CD4-positive, alpha-beta T cell treated with Interleukin-10 for 1 hour (primary cell): ENCODE measurements around the gene TPM1.
"Not testable (repeated sequence)": the region's sequence is repeated elsewhere in the genome, so short reads cannot be mapped to it uniquely, and the experiment has no call there.

Experiments
- DNase-seq: peaks from one replicate; pipeline ENCODE4 v3.0.0-alpha.2; 2020

TPM1 gene

GRCh38 chr15:63099581-63099980 is 57.0 kb downstream of the TPM1 start:
- not testable (repeated sequence) for DNase-seq

- no peak for DNase-seq
Observed at GRCh38 chr15:63103416-63103815, 60.9 kb downstream of the TPM1 start.

GRCh38 chr15:63104727-63105126 is 62.2 kb downstream of the TPM1 start:
- DNase-seq = no peak

GRCh38 chr15:63105354-63105753 is 62.8 kb downstream of the TPM1 start:
- peak; percentile 17 for DNase-seq

GRCh38 chr15:63107895-63108546 is 65.5 kb downstream of the TPM1 start:
- DNase-seq = no peak

GRCh38 chr15:63109498-63109897 is 67.0 kb downstream of the TPM1 start:
- DNase-seq = no peak

GRCh38 chr15:63109920-63110319 is 67.4 kb downstream of the TPM1 start:
- no peak for DNase-seq

GRCh38 chr15:63110428-63111026 is 68.0 kb downstream of the TPM1 start:
- DNase-seq = no peak

- DNase-seq = no peak
Observed at GRCh38 chr15:63111481-63111880, 68.9 kb downstream of the TPM1 start.

- no peak for DNase-seq
Observed at GRCh38 chr15:63112871-63113270, 70.3 kb downstream of the TPM1 start.

GRCh38 chr15:63114465-63114864 is 71.9 kb downstream of the TPM1 start:
- DNase-seq = no peak
